HS-5 (cell line): ENCODE measurements around the gene NT5E.
A peak's percentile ranks its signal among the peaks of the same experiment; 100 is the strongest.

Experiments
- DNase-seq: peaks from one replicate; pipeline ENCODE4 v3.0.0-alpha.2; 2012; ENCODE audit warnings: low read depth

Gene NT5E

GRCh38 chr6:85421972-85422371 lies 27.9 kb upstream of the NT5E start:
- DNase-seq = no peak

GRCh38 chr6:85422996-85423395 lies 26.9 kb upstream of the NT5E start:
- DNase-seq = no peak

GRCh38 chr6:85424981-85425380 lies 24.9 kb upstream of the NT5E start:
- DNase-seq = no peak

GRCh38 chr6:85425997-85426396 lies 23.9 kb upstream of the NT5E start:
- no peak for DNase-seq

- DNase-seq = no peak
Observed at GRCh38 chr6:85428486-85428885, 21.4 kb upstream of the NT5E start.

- DNase-seq = no peak
Observed at GRCh38 chr6:85429346-85429745, 20.5 kb upstream of the NT5E start.

- no peak for DNase-seq
Observed at GRCh38 chr6:85431271-85431670, 18.6 kb upstream of the NT5E start.

- no peak for DNase-seq
Observed at GRCh38 chr6:85432554-85432953, 17.3 kb upstream of the NT5E start.

- DNase-seq = no peak
Observed at GRCh38 chr6:85435851-85436250, 14.0 kb upstream of the NT5E start.

- no peak for DNase-seq
Observed at GRCh38 chr6:85436411-85436810, 13.5 kb upstream of the NT5E start.

GRCh38 chr6:85436939-85437495 lies 12.9 kb upstream of the NT5E start:
- no peak for DNase-seq

GRCh38 chr6:85443349-85444117 lies 6.3 kb upstream of the NT5E start:
- no peak for DNase-seq

GRCh38 chr6:85449388-85449817 lies 480 bp upstream of the NT5E start:
- no peak for DNase-seq

GRCh38 chr6:85451565-85452306 lies 1.9 kb downstream of the NT5E start:
- no peak for DNase-seq

- DNase-seq = no peak
Observed at GRCh38 chr6:85452441-85452881, 2.6 kb downstream of the NT5E start.

- DNase-seq = no peak
Observed at GRCh38 chr6:85453052-85453451, 3.2 kb downstream of the NT5E start.

- no peak for DNase-seq
Observed at GRCh38 chr6:85453490-85453889, 3.6 kb downstream of the NT5E start.

GRCh38 chr6:85455471-85456026 lies 5.7 kb downstream of the NT5E start:
- DNase-seq = no peak

GRCh38 chr6:85456782-85457181 lies 6.9 kb downstream of the NT5E start:
- DNase-seq = no peak

- no peak for DNase-seq
Observed at GRCh38 chr6:85458184-85458583, 8.3 kb downstream of the NT5E start.

GRCh38 chr6:85458782-85459181 lies 8.9 kb downstream of the NT5E start:
- no peak for DNase-seq

GRCh38 chr6:85459224-85459901 lies 9.5 kb downstream of the NT5E start:
- peak; percentile 88 for DNase-seq
